ENCODE results near the gene CLBA1. TPM values are rescaled to one million over a fixed set of nuclear protein-coding genes. Genes with fewer than 3 reads are reported as not detected.

CLBA1 gene
- polyA plus RNA-seq, 1 of the 3 experiments (the other 2 are of a cell fraction) = 18.5 TPM

DNA sequence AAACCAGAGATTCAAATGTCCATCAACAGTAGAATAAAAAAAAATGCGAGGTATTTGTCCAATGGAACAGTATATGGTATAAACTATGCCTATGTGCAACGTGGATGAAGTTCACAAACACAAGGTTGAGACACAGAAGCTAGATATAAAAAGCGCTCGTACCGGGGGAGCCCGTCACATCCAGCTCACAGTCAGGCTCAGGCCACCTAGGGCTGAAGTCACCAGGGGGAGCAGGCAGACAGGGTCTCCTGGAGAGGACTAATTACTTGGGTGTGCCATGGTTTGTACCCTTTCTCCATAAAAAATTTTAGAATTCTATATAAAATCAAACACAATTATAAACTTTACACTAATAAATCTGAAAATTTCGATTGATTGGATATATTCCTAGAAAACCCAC, 21.0 kb upstream of the CLBA1 start:
- 0 out of 2 replicates have a peak, but pooled peaks cover 10% of the 10 kb centered on the region for H4K20me1 ChIP-seq (ENCODE audit: insufficient read depth)
- peaks cover 9 to 17% of the 10 kb centered on the region in 2 experiments; a peak in 2 of 4 replicates for H3K4me1 ChIP-seq (ENCODE audit: control insufficient read depth in 1 of 2, insufficient read depth in 2 of 2, low read depth in 1 of 2, low read length in 1 of 2)
- peaks cover 0 to 19% of the 10 kb centered on the region in 2 experiments for H3K36me3 ChIP-seq (replicated peaks in 1 of 2; ENCODE audit: control insufficient read depth in 1 of 2, insufficient read depth in 2 of 2, low read length in 1 of 2)
- H3K9ac ChIP-seq = no peak overlapping the region
- H3K9me3 ChIP-seq = no peaks in the 10 kb centered on the region
- H3K27ac ChIP-seq (ENCODE audit: low read depth in 2 of 2, low read length in 1 of 2) = no peak overlapping the region
- CTCF ChIA-PET = interaction anchor here (2.1 to 4.8 kb wide), 3 partner anchors 11 to 81 kb away, joined by 7 to 26 read pairs (median 17); no protein-coding TSS in a partner anchor
- 88% methylated on average over 7 of the region's 7 CpGs for WGBS (ENCODE audit: low lambda C conversion rate)
- no peaks in the 10 kb centered on the region for H3K27me3 ChIP-seq (ENCODE audit: insufficient read depth)
- TF ChIP-seq SMC3 (IDR thresholded peaks at IDR 0.05; ENCODE audit: low read depth, low read length) (no peak), JUND (IDR thresholded peaks at IDR 0.05) (no peak), EP300 (IDR thresholded peaks at IDR 0.05; ENCODE audit: borderline replicate concordance in 1 of 2, low read depth in 1 of 2, low read length in 1 of 2) (no peak), MXI1 (IDR thresholded peaks at IDR 0.05; ENCODE audit: low read depth, low read length) (no peak), SIN3A (IDR thresholded peaks at IDR 0.05; ENCODE audit: borderline replicate concordance, low read depth, low read length) (no peak), MEF2A (IDR thresholded peaks at IDR 0.05; ENCODE audit: borderline replicate concordance, low read depth) (no peak), MAX (IDR thresholded peaks at IDR 0.05; ENCODE audit: low read depth) (no peak), TCF12 (IDR thresholded peaks at IDR 0.05) (no peak), RAD21 (IDR thresholded peaks at IDR 0.05; ENCODE audit: low read length) (no peak), RCOR1 (IDR thresholded peaks at IDR 0.05; ENCODE audit: low read length) (no peak), ELF1 (IDR thresholded peaks at IDR 0.05) (no peak), POLR2AphosphoS5 (IDR thresholded peaks at IDR 0.05; ENCODE audit: low read depth, low read length) (no peak), FOXJ3 (CRISPR knock-in tag; IDR thresholded peaks at IDR 0.05) (no peak)
- TF ChIP-seq, protein P1, sequence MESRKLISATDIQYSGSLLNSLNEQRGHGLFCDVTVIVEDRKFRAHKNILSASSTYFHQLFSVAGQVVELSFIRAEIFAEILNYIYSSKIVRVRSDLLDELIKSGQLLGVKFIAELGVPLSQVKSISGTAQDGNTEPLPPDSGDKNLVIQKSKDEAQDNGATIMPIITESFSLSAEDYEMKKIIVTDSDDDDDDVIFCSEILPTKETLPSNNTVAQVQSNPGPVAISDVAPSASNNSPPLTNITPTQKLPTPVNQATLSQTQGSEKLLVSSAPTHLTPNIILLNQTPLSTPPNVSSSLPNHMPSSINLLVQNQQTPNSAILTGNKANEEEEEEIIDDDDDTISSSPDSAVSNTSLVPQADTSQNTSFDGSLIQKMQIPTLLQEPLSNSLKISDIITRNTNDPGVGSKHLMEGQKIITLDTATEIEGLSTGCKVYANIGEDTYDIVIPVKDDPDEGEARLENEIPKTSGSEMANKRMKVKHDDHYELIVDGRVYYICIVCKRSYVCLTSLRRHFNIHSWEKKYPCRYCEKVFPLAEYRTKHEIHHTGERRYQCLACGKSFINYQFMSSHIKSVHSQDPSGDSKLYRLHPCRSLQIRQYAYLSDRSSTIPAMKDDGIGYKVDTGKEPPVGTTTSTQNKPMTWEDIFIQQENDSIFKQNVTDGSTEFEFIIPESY (IDR thresholded peaks at IDR 0.05; ENCODE audit: borderline replicate concordance, low read depth) = no peak
- TF ChIP-seq, protein P2, sequence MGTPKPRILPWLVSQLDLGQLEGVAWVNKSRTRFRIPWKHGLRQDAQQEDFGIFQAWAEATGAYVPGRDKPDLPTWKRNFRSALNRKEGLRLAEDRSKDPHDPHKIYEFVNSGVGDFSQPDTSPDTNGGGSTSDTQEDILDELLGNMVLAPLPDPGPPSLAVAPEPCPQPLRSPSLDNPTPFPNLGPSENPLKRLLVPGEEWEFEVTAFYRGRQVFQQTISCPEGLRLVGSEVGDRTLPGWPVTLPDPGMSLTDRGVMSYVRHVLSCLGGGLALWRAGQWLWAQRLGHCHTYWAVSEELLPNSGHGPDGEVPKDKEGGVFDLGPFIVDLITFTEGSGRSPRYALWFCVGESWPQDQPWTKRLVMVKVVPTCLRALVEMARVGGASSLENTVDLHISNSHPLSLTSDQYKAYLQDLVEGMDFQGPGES (IDR thresholded peaks at IDR 0.05; ENCODE audit: low read depth, low read length) = no peak
- TF ChIP-seq, protein P3, sequence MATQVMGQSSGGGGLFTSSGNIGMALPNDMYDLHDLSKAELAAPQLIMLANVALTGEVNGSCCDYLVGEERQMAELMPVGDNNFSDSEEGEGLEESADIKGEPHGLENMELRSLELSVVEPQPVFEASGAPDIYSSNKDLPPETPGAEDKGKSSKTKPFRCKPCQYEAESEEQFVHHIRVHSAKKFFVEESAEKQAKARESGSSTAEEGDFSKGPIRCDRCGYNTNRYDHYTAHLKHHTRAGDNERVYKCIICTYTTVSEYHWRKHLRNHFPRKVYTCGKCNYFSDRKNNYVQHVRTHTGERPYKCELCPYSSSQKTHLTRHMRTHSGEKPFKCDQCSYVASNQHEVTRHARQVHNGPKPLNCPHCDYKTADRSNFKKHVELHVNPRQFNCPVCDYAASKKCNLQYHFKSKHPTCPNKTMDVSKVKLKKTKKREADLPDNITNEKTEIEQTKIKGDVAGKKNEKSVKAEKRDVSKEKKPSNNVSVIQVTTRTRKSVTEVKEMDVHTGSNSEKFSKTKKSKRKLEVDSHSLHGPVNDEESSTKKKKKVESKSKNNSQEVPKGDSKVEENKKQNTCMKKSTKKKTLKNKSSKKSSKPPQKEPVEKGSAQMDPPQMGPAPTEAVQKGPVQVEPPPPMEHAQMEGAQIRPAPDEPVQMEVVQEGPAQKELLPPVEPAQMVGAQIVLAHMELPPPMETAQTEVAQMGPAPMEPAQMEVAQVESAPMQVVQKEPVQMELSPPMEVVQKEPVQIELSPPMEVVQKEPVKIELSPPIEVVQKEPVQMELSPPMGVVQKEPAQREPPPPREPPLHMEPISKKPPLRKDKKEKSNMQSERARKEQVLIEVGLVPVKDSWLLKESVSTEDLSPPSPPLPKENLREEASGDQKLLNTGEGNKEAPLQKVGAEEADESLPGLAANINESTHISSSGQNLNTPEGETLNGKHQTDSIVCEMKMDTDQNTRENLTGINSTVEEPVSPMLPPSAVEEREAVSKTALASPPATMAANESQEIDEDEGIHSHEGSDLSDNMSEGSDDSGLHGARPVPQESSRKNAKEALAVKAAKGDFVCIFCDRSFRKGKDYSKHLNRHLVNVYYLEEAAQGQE (IDR thresholded peaks at IDR 0.05; ENCODE audit: low read depth, low read length) = no peak
- DNase-seq = peak; percentile 11
- H2AFZ ChIP-seq (ENCODE audit: low read depth) = no peak overlapping the region
- H3K79me2 ChIP-seq (ENCODE audit: insufficient read depth) = peaks cover 86% of the 10 kb centered on the region
- H3K4me3 ChIP-seq (ENCODE audit: low read depth in 2 of 2, low read length in 1 of 2) = no peak overlapping the region
- no peak overlapping the region for H3K4me2 ChIP-seq
- H3F3A ChIP-seq (replicated peaks; ENCODE audit: insufficient read depth) = no peaks in the 10 kb centered on the region
- no peaks in the 10 kb centered on the region for H3K9me2 ChIP-seq
- POLR2A ChIA-PET = no interaction called here
